ENCODE data around the gene LRRC17.
"Not testable (repeated sequence)": the region's sequence is repeated elsewhere in the genome, so short reads cannot be mapped to it uniquely, and the experiment has no call there.

Gene LRRC17

DNA sequence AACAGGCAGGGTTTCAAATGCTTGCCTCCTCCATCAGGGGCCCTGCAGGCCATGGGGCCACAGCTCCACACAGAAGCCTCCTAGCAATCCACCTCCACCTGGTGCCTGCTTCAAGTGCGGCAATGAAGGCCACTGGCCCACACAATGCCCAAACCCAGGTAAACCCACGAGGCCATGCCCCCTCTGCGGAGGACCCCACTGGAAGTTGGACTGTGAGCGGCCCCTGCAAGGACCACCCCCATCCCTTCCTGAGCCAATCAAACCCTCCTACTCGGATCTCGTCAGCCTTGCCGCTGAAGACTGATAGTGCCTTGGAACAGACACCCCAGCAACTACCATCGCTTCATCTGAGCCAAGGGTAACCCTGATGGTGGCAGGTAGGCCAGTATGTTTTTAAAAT, 63.1 kb downstream of the LRRC17 start:
- ATAC-seq (ENCODE audit: low read depth): no peak
- no peaks in the 10 kb centered on the region for H3K36me3 ChIP-seq (ENCODE audit: low read depth)

GRCh38 chr7:102976493-102976892, 63.7 kb downstream of the LRRC17 start:
- ATAC-seq (ENCODE audit: low read depth) (no peak), DNase-seq (ENCODE audit: low spot score) (no peak)
- Histone ChIP-seq H3K27me3 (ENCODE audit: insufficient read depth, poor library complexity, severe bottlenecking) (no peaks in the 10 kb centered on the region), H3K36me3 (ENCODE audit: low read depth) (no peaks in the 10 kb centered on the region), H3K4me1 (ENCODE audit: insufficient read depth, poor library complexity, severe bottlenecking) (peaks cover 7% of the 10 kb centered on the region), H3K4me3 (ENCODE audit: severe bottlenecking) (no peak overlapping the region), H3K9me3 (ENCODE audit: severe bottlenecking) (no peaks in the 10 kb centered on the region), H3K27ac (ENCODE audit: poor library complexity, severe bottlenecking) (no peak overlapping the region)
- TF ChIP-seq, protein P1, sequence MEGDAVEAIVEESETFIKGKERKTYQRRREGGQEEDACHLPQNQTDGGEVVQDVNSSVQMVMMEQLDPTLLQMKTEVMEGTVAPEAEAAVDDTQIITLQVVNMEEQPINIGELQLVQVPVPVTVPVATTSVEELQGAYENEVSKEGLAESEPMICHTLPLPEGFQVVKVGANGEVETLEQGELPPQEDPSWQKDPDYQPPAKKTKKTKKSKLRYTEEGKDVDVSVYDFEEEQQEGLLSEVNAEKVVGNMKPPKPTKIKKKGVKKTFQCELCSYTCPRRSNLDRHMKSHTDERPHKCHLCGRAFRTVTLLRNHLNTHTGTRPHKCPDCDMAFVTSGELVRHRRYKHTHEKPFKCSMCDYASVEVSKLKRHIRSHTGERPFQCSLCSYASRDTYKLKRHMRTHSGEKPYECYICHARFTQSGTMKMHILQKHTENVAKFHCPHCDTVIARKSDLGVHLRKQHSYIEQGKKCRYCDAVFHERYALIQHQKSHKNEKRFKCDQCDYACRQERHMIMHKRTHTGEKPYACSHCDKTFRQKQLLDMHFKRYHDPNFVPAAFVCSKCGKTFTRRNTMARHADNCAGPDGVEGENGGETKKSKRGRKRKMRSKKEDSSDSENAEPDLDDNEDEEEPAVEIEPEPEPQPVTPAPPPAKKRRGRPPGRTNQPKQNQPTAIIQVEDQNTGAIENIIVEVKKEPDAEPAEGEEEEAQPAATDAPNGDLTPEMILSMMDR (IDR thresholded peaks at IDR 0.05; ENCODE audit: poor library complexity, severe bottlenecking): no peak

More for the DNA sequence above, 63.1 kb downstream of the LRRC17 start:
- Histone ChIP-seq H3K4me3 (ENCODE audit: severe bottlenecking) (no peak overlapping the region), H3K27ac (ENCODE audit: poor library complexity, severe bottlenecking) (no peak overlapping the region), H3K9me3 (ENCODE audit: severe bottlenecking) (no peaks in the 10 kb centered on the region), H3K4me1 (ENCODE audit: insufficient read depth, poor library complexity, severe bottlenecking) (peaks cover 7% of the 10 kb centered on the region), H3K27me3 (ENCODE audit: insufficient read depth, poor library complexity, severe bottlenecking) (no peaks in the 10 kb centered on the region)
- DNase-seq (ENCODE audit: low spot score): no peak
- TF ChIP-seq, protein P1 (IDR thresholded peaks at IDR 0.05; ENCODE audit: poor library complexity, severe bottlenecking): no peak

DNA sequence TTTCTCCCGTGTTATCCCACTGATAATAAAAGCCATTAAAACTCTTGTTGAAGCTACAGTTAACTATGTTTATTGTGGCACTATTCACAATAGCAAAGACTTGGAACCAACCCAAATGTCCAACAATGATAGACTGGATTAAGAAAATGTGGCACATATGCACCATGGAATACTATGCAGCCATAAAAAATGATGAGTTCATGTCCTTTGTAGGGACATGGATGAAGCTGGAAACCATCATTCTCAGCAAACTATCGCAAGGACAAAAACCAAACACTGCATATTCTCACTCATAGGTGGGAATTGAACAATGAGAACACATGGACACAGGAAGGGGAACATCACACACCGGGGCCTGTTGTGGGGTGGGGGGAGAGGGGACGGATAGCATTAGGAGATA, 64.8 kb downstream of the LRRC17 start:
- not testable (repeated sequence) for H3K9me3 ChIP-seq (ENCODE audit: severe bottlenecking); H3K4me1 ChIP-seq (ENCODE audit: insufficient read depth, poor library complexity, severe bottlenecking); ATAC-seq (ENCODE audit: low read depth); DNase-seq (ENCODE audit: low spot score); H3K4me3 ChIP-seq (ENCODE audit: severe bottlenecking); H3K36me3 ChIP-seq (ENCODE audit: low read depth); H3K27me3 ChIP-seq (ENCODE audit: insufficient read depth, poor library complexity, severe bottlenecking)
- peak overlapping the region; percentile 50 for H3K27ac ChIP-seq (ENCODE audit: poor library complexity, severe bottlenecking)

DNA sequence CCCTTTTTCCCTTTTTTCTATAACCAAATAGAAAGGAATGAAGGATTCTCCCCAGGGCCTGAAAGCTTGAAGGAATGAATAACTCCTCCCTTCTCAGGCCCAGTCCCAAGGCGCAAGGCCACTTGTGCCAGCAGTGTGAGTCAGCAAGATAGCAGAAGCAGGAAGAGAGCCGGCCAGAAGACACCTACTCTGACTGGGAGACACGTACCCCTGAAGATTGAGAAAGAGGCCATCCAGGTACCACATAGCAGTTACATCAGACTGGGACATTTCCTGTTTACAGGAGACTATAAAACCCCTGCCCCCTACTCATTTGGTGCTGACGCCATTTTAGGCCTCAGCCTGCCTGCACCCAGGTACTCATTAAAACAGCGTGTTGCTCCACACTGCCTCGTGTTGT, 65.5 kb downstream of the LRRC17 start:
- Histone ChIP-seq H3K36me3 (ENCODE audit: low read depth) (no peaks in the 10 kb centered on the region), H3K27me3 (ENCODE audit: insufficient read depth, poor library complexity, severe bottlenecking) (no peaks in the 10 kb centered on the region), H3K4me1 (ENCODE audit: insufficient read depth, poor library complexity, severe bottlenecking) (peaks cover 7% of the 10 kb centered on the region), H3K27ac (ENCODE audit: poor library complexity, severe bottlenecking) (peak overlapping the region; percentile 50), H3K9me3 (ENCODE audit: severe bottlenecking) (no peaks in the 10 kb centered on the region), H3K4me3 (ENCODE audit: severe bottlenecking) (no peak overlapping the region)
- ATAC-seq (ENCODE audit: low read depth) (peak; percentile 75), DNase-seq (ENCODE audit: low spot score) (no peak)
- TF ChIP-seq, protein P1 (IDR thresholded peaks at IDR 0.05; ENCODE audit: poor library complexity, severe bottlenecking): no peak

DNA sequence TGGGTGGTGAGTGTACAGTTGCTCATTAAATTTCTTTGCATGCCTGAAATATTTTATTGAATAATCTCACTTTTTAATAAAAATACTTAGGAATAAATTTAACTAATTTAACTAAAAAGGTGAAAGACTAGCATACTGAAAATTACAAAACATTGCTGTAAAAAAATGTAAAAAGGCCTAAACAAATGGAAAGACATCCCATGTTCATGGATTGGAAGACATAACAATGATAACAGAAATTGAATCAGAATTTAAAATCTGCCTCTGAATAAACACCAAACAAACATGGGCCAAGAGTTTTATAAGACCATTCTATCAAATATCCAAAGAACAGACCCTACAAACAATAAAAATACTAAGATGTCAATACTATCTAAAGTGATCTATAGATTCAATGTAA, 66.9 kb downstream of the LRRC17 start:
- DNase-seq (ENCODE audit: low spot score): no peak
- Histone ChIP-seq H3K36me3 (ENCODE audit: low read depth) (no peaks in the 10 kb centered on the region), H3K9me3 (ENCODE audit: severe bottlenecking) (no peaks in the 10 kb centered on the region), H3K4me3 (ENCODE audit: severe bottlenecking) (no peak overlapping the region), H3K27me3 (ENCODE audit: insufficient read depth, poor library complexity, severe bottlenecking) (no peaks in the 10 kb centered on the region), H3K27ac (ENCODE audit: poor library complexity, severe bottlenecking) (no peak overlapping the region), H3K4me1 (ENCODE audit: insufficient read depth, poor library complexity, severe bottlenecking) (peaks cover 7% of the 10 kb centered on the region)
- TF ChIP-seq, protein P1 (IDR thresholded peaks at IDR 0.05; ENCODE audit: poor library complexity, severe bottlenecking): no peak
- ATAC-seq (ENCODE audit: low read depth): no peak

Measured in RWPE2 (cell line).